ELF-1 (cell line): ENCODE data around the gene TPTE.
"Not testable (repeated sequence)": the region's sequence is repeated elsewhere in the genome, so short reads cannot be mapped to it uniquely, and the experiment has no call there.

Source experiments
- DNase-seq: peaks from one replicate; pipeline ENCODE4 v3.0.0-alpha.2; 2016; ENCODE audit warnings: low read depth, low spot score

Gene TPTE

DNA sequence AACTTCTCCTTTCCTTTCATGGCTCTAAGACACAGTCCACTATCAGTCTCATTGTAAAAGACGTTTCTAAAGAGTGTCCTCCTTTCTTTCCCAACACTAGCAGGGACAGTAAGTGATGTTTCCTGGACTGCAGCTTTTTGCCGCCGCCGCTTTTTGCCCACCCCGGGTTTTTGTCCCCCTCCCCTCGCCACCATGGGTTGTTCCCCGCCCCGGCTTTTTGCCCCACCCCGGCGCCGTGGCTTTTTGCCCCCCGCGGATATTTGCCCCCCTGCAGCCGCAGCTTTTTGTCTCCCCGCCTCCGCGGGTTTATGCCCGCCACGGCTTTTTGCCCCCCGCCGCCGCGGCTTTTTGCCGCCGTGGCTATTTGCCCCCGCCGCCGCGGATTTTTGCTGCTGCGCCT, 95.2 kb downstream of the TPTE start:
- DNase-seq, result no peak

- DNase-seq, result not testable (repeated sequence)
Measured at GRCh38 chr21:10617133-10617752, 95.9 kb downstream of the TPTE start.

- DNase-seq, result peak; percentile 5
Measured at GRCh38 chr21:10627316-10627863, 106.0 kb downstream of the TPTE start.

DNA sequence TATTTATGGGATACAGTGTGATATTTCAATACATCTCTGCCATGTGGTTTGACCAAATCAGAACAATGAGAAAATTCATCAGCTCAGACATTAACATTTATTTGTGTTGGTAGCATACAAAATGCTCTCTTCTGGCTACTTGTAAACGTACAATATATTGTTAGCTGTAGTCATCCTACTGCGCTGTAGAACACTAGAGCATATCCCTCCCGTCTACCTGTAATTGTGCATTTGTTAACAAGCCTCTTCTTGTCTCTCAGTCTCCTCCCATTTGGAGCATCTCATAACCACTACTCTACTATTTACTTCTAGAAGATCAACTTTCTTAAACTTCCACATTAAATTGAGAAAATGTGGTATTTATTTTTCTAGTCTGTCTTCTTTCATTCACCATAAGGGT, 107.9 kb downstream of the TPTE start:
- not testable (repeated sequence) for DNase-seq

DNA sequence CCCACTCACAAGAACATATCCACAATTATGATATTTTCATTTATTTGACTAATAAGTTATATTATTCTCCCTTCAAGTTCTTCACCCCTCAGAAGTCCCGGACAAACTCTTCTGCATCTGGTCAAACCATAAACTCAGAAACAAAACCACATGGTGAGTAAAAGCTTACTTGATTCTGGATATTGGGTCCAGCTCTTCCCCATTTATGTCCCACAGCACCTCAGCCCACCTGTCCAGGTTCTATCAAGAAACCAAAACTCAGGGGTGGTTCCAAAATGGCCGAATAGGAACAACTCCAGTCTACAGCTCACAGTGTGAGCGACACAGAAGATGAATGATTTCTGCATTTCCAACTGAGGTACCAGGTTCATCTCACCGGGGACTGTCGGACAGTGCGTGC, 109.4 kb downstream of the TPTE start:
- DNase-seq, result not testable (repeated sequence)

GRCh38 chr21:10631316-10631715, 109.9 kb downstream of the TPTE start:
- not testable (repeated sequence) for DNase-seq

DNA sequence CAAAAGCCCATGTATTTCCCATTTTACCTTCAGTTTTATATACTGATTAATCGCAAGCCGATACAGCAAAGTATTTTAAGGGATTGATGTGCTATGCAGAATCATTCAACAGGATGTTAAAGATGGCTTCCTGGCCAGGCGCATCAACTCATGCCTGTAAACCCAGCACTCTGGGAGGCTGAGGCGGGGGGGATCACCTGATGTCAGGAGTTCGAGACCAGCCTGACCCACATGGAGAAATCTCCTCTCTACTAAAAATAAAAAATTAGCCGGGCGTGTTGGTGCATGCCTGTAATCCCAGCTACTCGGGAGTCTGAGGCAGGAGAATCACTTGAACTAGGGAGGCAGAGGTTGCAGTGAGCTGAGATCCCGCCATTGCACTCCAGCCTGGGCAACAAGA, 116.8 kb downstream of the TPTE start:
- not testable (repeated sequence) for DNase-seq

DNA sequence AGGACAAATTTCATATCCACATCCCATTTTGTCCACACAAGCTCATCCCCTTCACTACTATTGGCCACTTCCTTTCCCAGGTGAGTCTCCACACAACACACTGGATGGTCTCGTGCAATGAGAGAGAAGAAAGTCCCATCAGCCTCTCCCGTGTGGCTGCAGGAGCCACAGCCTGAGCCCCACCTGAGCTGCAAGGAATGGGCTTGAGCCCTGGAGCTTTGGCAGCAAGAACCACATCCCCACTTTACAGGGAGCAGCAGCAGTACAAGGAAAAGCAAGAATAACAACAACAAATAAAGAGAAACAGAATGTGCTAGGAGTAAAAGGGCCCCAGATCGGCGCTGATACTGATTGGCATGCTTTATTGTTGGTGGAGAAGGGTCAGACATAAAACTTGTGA, 117.7 kb downstream of the TPTE start:
- no peak for DNase-seq

GRCh38 chr21:10639746-10640145, 118.4 kb downstream of the TPTE start:
- DNase-seq, result not testable (repeated sequence)

GRCh38 chr21:10640446-10640845, 119.1 kb downstream of the TPTE start:
- DNase-seq, result no peak

DNA sequence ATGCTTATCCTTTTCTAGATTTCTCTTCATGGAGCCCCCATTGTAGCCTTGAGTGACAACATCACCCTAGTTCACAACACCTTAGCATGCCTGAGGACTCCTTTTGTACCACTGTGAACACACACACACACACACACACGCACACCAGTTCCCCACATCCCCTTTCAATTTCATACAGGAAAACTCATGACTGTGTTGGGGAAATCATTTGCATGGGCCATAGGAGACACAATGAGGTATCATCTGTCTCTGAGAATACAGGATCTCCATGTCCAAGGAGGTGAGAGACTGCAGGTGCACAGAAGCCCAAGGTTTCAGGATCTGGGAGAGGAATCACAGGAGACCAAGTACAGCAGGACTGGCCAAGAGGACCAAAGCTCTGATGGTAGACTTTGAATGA, 119.7 kb downstream of the TPTE start:
- no peak for DNase-seq

DNA sequence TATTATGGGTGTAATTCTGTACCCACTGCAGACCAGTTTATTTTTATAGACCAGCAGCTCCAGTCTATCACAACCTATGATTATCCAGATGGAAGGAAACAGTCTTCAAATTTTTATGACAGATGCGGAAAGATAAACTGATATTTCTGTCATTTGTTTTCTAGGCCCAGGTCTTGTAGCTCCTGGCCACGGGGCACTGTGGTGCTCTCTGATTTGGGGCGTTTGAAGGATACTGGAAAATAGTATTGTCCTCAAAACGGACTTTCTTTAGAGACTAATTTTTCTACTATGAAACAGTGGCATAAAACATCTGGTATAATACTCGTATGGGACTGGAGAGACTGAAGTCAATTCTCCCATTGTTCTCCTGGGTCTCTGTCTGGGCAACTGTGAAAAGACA, 124.3 kb downstream of the TPTE start:
- DNase-seq, result not testable (repeated sequence)

- not testable (repeated sequence) for DNase-seq
Measured at GRCh38 chr21:10649350-10650149, 128.2 kb downstream of the TPTE start.

- not testable (repeated sequence) for DNase-seq
Measured at GRCh38 chr21:10650297-10650696, 128.9 kb downstream of the TPTE start.
